Measurements from ENCODE around the gene GMCL1.

Gene GMCL1

DNA sequence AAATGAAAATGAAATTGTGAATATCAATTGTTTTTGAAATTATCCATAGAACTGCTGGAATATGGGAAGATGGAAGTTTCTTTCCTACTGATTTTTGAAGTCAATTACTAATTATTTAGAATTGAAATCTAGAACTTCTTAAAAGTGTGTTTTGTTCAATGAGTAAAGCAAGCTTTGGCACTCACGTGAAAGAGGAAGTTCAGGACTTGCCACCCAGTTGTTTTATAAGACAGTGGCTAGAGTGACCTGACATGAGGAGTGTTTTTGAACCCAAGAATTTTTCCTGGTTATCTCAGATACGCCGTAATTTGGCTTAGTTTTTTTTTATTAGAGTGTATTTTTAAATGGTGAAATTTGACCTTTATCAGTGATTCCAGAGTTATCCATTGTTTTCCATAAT lies 88.9 kb downstream of the GMCL1 start:
- no peak overlapping the region for H3K9ac ChIP-seq (ENCODE audit: low read length)
- H3K79me2 ChIP-seq (ENCODE audit: low read length): peaks cover 16% of the 10 kb centered on the region; the same call in 1 of the 2 replicates
- TF ChIP-seq EZH2phosphoT487 (IDR thresholded peaks at IDR 0.05; ENCODE audit: low read length) (no peak), EZH2 (optimal IDR thresholded peaks at IDR 0.05; ENCODE audit: low read depth, low read length) (no peak)
- TF ChIP-seq, protein P1, sequence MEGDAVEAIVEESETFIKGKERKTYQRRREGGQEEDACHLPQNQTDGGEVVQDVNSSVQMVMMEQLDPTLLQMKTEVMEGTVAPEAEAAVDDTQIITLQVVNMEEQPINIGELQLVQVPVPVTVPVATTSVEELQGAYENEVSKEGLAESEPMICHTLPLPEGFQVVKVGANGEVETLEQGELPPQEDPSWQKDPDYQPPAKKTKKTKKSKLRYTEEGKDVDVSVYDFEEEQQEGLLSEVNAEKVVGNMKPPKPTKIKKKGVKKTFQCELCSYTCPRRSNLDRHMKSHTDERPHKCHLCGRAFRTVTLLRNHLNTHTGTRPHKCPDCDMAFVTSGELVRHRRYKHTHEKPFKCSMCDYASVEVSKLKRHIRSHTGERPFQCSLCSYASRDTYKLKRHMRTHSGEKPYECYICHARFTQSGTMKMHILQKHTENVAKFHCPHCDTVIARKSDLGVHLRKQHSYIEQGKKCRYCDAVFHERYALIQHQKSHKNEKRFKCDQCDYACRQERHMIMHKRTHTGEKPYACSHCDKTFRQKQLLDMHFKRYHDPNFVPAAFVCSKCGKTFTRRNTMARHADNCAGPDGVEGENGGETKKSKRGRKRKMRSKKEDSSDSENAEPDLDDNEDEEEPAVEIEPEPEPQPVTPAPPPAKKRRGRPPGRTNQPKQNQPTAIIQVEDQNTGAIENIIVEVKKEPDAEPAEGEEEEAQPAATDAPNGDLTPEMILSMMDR (IDR thresholded peaks at IDR 0.05; ENCODE audit: low read length): no peak
- H3K27ac ChIP-seq (ENCODE audit: low read length): no peak overlapping the region
- peaks cover 7% of the 10 kb centered on the region; the same call in 1 of the 2 replicates for H3F3A ChIP-seq (ENCODE audit: insufficient read depth, low read length)
- H3K4me1 ChIP-seq (ENCODE audit: low read length): peaks cover 9% of the 10 kb centered on the region; the same call in 1 of the 2 replicates
- H2AFZ ChIP-seq (ENCODE audit: low read length): no peak overlapping the region
- no peaks in the 10 kb centered on the region for H3K9me3 ChIP-seq (replicated peaks; ENCODE audit: insufficient read depth, low read length)
- DNase-seq: no peak
- H3K27me3 ChIP-seq (replicated peaks; ENCODE audit: insufficient read depth, low read length): no peaks in the 10 kb centered on the region
- H3K4me2 ChIP-seq (ENCODE audit: low read depth, low read length): no peak overlapping the region
- H4K20me1 ChIP-seq (ENCODE audit: insufficient read depth, low read length): no peaks in the 10 kb centered on the region
- H3K4me3 ChIP-seq (ENCODE audit: low read length): no peak overlapping the region
- no peaks in the 10 kb centered on the region for H3K36me3 ChIP-seq (replicated peaks; ENCODE audit: insufficient read depth, low read length)
- no peaks in the 10 kb centered on the region for H3K9me2 ChIP-seq (replicated peaks; ENCODE audit: insufficient read depth, low read length)

DNA sequence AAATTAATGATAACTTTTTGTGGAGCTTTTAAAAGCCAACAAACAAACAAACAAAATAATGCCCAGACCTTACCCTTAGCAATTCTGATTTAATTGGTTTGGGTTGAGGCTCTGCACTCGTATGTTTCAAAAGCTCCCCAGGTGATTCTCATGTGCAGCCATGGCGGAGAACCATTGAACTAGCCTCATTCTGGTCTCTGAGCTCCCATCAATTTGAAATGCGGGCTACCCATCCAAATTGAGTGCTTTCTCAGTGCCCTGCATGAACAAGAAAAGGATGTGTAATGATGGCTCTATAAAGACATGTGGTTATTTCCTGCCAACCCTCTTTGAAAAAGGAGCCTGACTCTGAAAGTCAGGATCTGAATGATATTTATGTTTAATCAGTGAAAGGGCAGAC lies 93.7 kb downstream of the GMCL1 start:
- TF ChIP-seq EZH2 (optimal IDR thresholded peaks at IDR 0.05; ENCODE audit: low read depth, low read length): no peak
- no peak for TF ChIP-seq EZH2phosphoT487 (IDR thresholded peaks at IDR 0.05; ENCODE audit: low read length)
- TF ChIP-seq, protein P1 (IDR thresholded peaks at IDR 0.05; ENCODE audit: low read length): no peak
- DNase-seq: no peak
- H3K9me2 ChIP-seq (replicated peaks; ENCODE audit: insufficient read depth, low read length): no peaks in the 10 kb centered on the region
- H3K27me3 ChIP-seq (replicated peaks; ENCODE audit: insufficient read depth, low read length): no peaks in the 10 kb centered on the region
- no peaks in the 10 kb centered on the region for H3K9me3 ChIP-seq (replicated peaks; ENCODE audit: insufficient read depth, low read length)
- H3K9ac ChIP-seq (ENCODE audit: low read length): no peak overlapping the region
- H3K27ac ChIP-seq (ENCODE audit: low read length): no peak overlapping the region
- H3K4me1 ChIP-seq (ENCODE audit: low read length): no peaks in the 10 kb centered on the region
- no peaks in the 10 kb centered on the region for H4K20me1 ChIP-seq (ENCODE audit: insufficient read depth, low read length)
- no peak overlapping the region for H3K4me2 ChIP-seq (ENCODE audit: low read depth, low read length)
- no peaks in the 10 kb centered on the region for H3K36me3 ChIP-seq (replicated peaks; ENCODE audit: insufficient read depth, low read length)
- H3K79me2 ChIP-seq (ENCODE audit: low read length): no peaks in the 10 kb centered on the region
- no peak overlapping the region for H3K4me3 ChIP-seq (ENCODE audit: low read length)
- H3F3A ChIP-seq (ENCODE audit: insufficient read depth, low read length): no peaks in the 10 kb centered on the region
- no peak overlapping the region for H2AFZ ChIP-seq (ENCODE audit: low read length)

DNA sequence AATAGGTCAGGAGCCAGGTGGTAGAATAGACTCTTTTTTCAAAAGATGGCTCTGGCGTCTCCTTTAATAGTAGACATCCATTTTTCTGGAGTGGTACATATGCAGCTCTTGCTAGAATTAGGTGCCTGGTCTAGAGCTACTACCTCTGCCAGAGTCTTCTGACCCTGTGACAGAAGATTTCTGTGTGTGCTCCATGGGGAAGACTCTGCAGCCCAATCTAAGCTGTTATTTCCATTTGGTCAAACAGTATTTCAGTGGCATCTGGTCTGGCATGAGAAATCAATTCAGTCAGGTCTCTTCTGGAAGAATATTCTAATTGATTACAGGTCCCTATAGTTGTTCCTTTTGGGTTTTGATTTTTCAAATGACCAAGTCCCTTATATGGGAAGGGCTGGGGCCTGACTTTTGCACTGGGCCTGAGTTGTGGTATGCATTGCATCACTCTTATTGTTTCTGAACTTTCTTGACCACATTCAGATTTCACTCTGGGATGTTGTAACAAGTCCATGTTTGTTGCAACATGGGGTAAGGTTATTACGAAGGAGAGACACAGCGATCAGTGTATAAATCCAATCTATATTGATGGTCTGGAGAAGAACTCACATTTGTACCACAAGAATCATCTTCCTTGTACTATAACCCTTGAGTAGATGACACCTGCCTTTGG lies 97.5 kb downstream of the GMCL1 start:
- Histone ChIP-seq H3K9me3 (replicated peaks; ENCODE audit: insufficient read depth, low read length) (no peaks in the 10 kb centered on the region), H2AFZ (ENCODE audit: low read length) (no peak overlapping the region), H3K27me3 (replicated peaks; ENCODE audit: insufficient read depth, low read length) (no peaks in the 10 kb centered on the region), H3K9me2 (replicated peaks; ENCODE audit: insufficient read depth, low read length) (no peaks in the 10 kb centered on the region), H4K20me1 (ENCODE audit: insufficient read depth, low read length) (no peaks in the 10 kb centered on the region), H3K4me2 (ENCODE audit: low read depth, low read length) (no peak overlapping the region), H3K36me3 (replicated peaks; ENCODE audit: insufficient read depth, low read length) (no peaks in the 10 kb centered on the region), H3K79me2 (ENCODE audit: low read length) (no peaks in the 10 kb centered on the region), H3K27ac (ENCODE audit: low read length) (no peak overlapping the region), H3F3A (ENCODE audit: insufficient read depth, low read length) (no peaks in the 10 kb centered on the region), H3K4me1 (ENCODE audit: low read length) (peaks cover 3% of the 10 kb centered on the region; the same call in 1 of the 2 replicates), H3K9ac (ENCODE audit: low read length) (no peak overlapping the region), H3K4me3 (ENCODE audit: low read length) (no peak overlapping the region)
- no peak for DNase-seq
- TF ChIP-seq, protein P1 (IDR thresholded peaks at IDR 0.05; ENCODE audit: low read length): no peak
- TF ChIP-seq EZH2 (optimal IDR thresholded peaks at IDR 0.05; ENCODE audit: low read depth, low read length) (no peak), EZH2phosphoT487 (IDR thresholded peaks at IDR 0.05; ENCODE audit: low read length) (no peak)

Measured in MM.1S (cell line).